HEK293T (cell line): Measurements from ENCODE around the gene VSIG10.

Source experiments
- ARNT ChIP-seq: fragments of 450-650 bp; IDR thresholded peaks from 2 replicates; pipeline ENCODE4 v1.6.1; 2017; ENCODE audit warnings: mild to moderate bottlenecking
- CTBP1 ChIP-seq: fragments of 450-650 bp; IDR thresholded peaks from 2 replicates; pipeline ENCODE4 v1.6.1; 2016; ENCODE audit warnings: borderline replicate concordance
- ELF4 ChIP-seq: fragments of 450-650 bp; IDR thresholded peaks from 2 replicates; pipeline ENCODE4 v1.6.1; 2017; ENCODE audit warnings: antibody characterized with exemption
- FOXA1 ChIP-seq: fragments of 450-650 bp; IDR thresholded peaks from 2 replicates; pipeline ENCODE4 v1.6.1; 2016; ENCODE audit warnings: mild to moderate bottlenecking
- FOXK2 ChIP-seq: fragments of 450-650 bp; IDR thresholded peaks from 2 replicates; pipeline ENCODE4 v1.6.1; 2016; ENCODE audit warnings: mild to moderate bottlenecking
- FOXM1 ChIP-seq: fragments of 450-650 bp; IDR thresholded peaks from 2 replicates; pipeline ENCODE4 v1.6.1; 2017; ENCODE audit warnings: mild to moderate bottlenecking, borderline replicate concordance
- HDGF ChIP-seq: fragments of 450-650 bp; IDR thresholded peaks from 2 replicates; pipeline ENCODE4 v1.6.1; 2017; ENCODE audit warnings: antibody characterized with exemption, borderline replicate concordance
- LEF1 ChIP-seq: fragments of 450-650 bp; IDR thresholded peaks from 2 replicates; pipeline ENCODE4 v1.6.1; 2017; ENCODE audit warnings: mild to moderate bottlenecking, borderline replicate concordance
- NFRKB ChIP-seq: fragments of 450-650 bp; IDR thresholded peaks from 2 replicates; pipeline ENCODE4 v1.6.1; 2016; ENCODE audit warnings: mild to moderate bottlenecking, moderate library complexity
- PKNOX1 ChIP-seq: fragments of 450-650 bp; IDR thresholded peaks from 2 replicates; pipeline ENCODE4 v1.6.1; 2016
- SP1 ChIP-seq: fragments of 450-650 bp; IDR thresholded peaks from 2 replicates; pipeline ENCODE4 v1.6.1; 2017
- SUZ12 ChIP-seq: fragments of 450-650 bp; IDR thresholded peaks from 2 replicates; pipeline ENCODE4 v1.6.1; 2016; ENCODE audit warnings: mild to moderate bottlenecking
- TARDBP ChIP-seq: fragments of 450-650 bp; IDR thresholded peaks from 2 replicates; pipeline ENCODE4 v1.6.1; 2016

GRCh38 chr12:118017926-118018325, 85.9 kb downstream of the VSIG10 start:
- TF ChIP-seq CTBP1 (no peak), LEF1 (no peak), FOXM1 (no peak), ARNT (no peak), PKNOX1 (no peak), ELF4 (no peak), TARDBP (no peak), FOXA1 (no peak), SUZ12 (no peak), NFRKB (no peak), FOXK2 (no peak), HDGF (no peak), SP1 (no peak)
